HG02943 (cell line): ENCODE results near the gene NOS1.
"Not testable (repeated sequence)": the region's sequence is repeated elsewhere in the genome, so short reads cannot be mapped to it uniquely, and the experiment has no call there.

Experiments
- ATAC-seq: cut with Tn5 transposase; IDR thresholded peaks from one replicate; pipeline ENCODE4 v1.9.1; 2021; ENCODE audit warnings: mild to moderate bottlenecking, low read depth, moderate library complexity; ENCODE audit not compliant: unreplicated experiment

The NOS1 gene

GRCh38 chr12:117187421-117187820, 174.0 kb downstream of the NOS1 start:
- ATAC-seq, result no peak

- no peak for ATAC-seq
Measured at GRCh38 chr12:117182866-117183265, 178.6 kb downstream of the NOS1 start.

GRCh38 chr12:117181468-117181843, 180.0 kb downstream of the NOS1 start:
- ATAC-seq, result not testable (repeated sequence)

- ATAC-seq, result no peak
Measured at GRCh38 chr12:117180758-117181467, 180.5 kb downstream of the NOS1 start.

GRCh38 chr12:117178745-117179144, 182.7 kb downstream of the NOS1 start:
- ATAC-seq, result no peak

- no peak for ATAC-seq
Measured at GRCh38 chr12:117178301-117178700, 183.1 kb downstream of the NOS1 start.

GRCh38 chr12:117172168-117172567, 189.3 kb downstream of the NOS1 start:
- no peak for ATAC-seq

GRCh38 chr12:117171499-117172162, 189.8 kb downstream of the NOS1 start:
- ATAC-seq, result no peak

- no peak for ATAC-seq
Measured at GRCh38 chr12:117169548-117169947, 191.9 kb downstream of the NOS1 start.

- no peak for ATAC-seq
Measured at GRCh38 chr12:117168976-117169375, 192.4 kb downstream of the NOS1 start.

GRCh38 chr12:117167769-117168168, 193.7 kb downstream of the NOS1 start:
- no peak for ATAC-seq

- no peak for ATAC-seq
Measured at GRCh38 chr12:117166107-117166506, 195.3 kb downstream of the NOS1 start.

GRCh38 chr12:117165342-117165741, 196.1 kb downstream of the NOS1 start:
- no peak for ATAC-seq

- ATAC-seq, result no peak
Measured at GRCh38 chr12:117162633-117163032, 198.8 kb downstream of the NOS1 start.

- no peak for ATAC-seq
Measured at GRCh38 chr12:117162167-117162539, 199.3 kb downstream of the NOS1 start.

GRCh38 chr12:117161460-117162166, 199.8 kb downstream of the NOS1 start:
- ATAC-seq, result no peak

- no peak for ATAC-seq
Measured at GRCh38 chr12:117159674-117160073, 201.8 kb downstream of the NOS1 start.

GRCh38 chr12:117158911-117159553, 202.4 kb downstream of the NOS1 start:
- ATAC-seq, result no peak
